Measurements from ENCODE around the gene ATP10B. TPM values are rescaled to one million over a fixed set of nuclear protein-coding genes. Genes with fewer than 3 reads are reported as not detected.

Gene ATP10B
- total RNA-seq, 2 donors from 2014 or later = 1.3 to 2.1 TPM

DNA sequence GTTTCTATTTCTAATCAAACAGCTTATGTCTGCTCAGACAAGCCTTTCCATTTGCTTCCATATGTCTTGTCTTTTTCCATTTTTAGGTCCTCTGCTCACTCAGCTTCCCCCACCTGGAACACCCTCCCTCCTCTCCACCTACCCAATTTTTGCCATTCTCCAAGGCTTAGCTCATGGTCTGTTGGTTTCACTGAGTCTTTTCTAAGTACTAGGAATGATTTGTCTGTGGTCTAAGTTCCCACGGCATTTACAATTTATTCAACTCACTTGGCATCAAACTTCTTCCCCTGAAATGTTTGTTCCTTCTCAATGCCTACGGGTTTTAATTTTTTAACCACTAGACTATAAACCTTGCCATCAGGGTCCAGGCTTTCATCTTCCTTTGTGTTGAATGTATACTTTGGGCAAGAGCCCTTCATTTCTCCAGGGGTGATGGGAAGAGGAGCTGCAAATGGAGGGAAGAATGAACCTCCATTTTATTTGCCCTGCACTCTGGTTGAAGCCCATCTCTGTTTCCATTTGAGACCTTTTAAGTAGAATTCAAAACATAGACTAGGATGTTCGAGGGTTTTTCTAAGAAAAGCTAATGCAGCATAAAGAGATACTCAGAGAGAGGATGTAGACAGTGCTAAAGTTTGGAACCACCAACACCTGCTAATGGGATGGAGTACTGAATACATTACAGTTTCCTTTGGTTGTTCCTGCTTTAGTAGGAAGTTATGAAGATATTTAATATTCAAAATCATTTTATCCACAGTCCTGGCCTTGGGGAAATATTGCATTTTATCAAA lies 326.3 kb downstream of the ATP10B start:
- no peaks in the 10 kb centered on the region for H3K27me3 ChIP-seq
- ATAC-seq = no peak
- no peaks in the 10 kb centered on the region for H3K36me3 ChIP-seq (replicated peaks in 1 of 2; ENCODE audit: insufficient read depth in 1 of 2, low read depth in 2 of 2)
- peaks cover 8% of the 10 kb centered on the region for H3K4me1 ChIP-seq
- WGBS, 2 donors = 62 to 76% methylated on average over 3 of the region's 3 CpGs
- no peak overlapping the region for H3K4me3 ChIP-seq
- TF ChIP-seq, protein P1, sequence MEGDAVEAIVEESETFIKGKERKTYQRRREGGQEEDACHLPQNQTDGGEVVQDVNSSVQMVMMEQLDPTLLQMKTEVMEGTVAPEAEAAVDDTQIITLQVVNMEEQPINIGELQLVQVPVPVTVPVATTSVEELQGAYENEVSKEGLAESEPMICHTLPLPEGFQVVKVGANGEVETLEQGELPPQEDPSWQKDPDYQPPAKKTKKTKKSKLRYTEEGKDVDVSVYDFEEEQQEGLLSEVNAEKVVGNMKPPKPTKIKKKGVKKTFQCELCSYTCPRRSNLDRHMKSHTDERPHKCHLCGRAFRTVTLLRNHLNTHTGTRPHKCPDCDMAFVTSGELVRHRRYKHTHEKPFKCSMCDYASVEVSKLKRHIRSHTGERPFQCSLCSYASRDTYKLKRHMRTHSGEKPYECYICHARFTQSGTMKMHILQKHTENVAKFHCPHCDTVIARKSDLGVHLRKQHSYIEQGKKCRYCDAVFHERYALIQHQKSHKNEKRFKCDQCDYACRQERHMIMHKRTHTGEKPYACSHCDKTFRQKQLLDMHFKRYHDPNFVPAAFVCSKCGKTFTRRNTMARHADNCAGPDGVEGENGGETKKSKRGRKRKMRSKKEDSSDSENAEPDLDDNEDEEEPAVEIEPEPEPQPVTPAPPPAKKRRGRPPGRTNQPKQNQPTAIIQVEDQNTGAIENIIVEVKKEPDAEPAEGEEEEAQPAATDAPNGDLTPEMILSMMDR (IDR thresholded peaks at IDR 0.05) = no peak
- TF ChIP-seq POLR2A (IDR thresholded peaks at IDR 0.05) = no peak
- no peaks in the 10 kb centered on the region for H3K9me3 ChIP-seq
- H3K27ac ChIP-seq = no peak overlapping the region
- no peak for DNase-seq
- intact Hi-C loops (cut with DNase I) = no loop called here

DNA sequence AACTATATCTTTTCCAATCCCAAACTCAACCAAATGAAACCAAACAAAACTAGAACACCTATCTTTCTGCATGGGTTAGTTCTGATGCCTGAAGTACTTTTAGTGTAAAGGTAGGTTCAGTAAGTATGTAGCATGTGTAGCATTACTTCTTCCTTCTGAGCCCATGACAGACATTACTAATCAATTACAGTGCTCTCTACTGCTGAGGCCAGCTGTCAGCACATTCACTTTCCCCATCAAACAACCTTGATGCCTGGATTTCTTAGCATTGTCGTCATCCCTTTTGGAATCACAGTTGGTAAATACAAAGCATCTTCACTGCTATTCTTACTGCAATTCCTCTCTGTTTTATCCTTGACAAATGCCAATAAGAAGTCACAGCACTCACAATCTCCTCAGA lies 327.2 kb downstream of the ATP10B start:
- Histone ChIP-seq H3K4me1 (peaks cover 10% of the 10 kb centered on the region), H3K4me3 (no peak overlapping the region), H3K9me3 (no peaks in the 10 kb centered on the region), H3K36me3 (replicated peaks in 1 of 2; ENCODE audit: insufficient read depth in 1 of 2, low read depth in 2 of 2) (no peaks in the 10 kb centered on the region), H3K27me3 (no peaks in the 10 kb centered on the region), H3K27ac (no peak overlapping the region)
- no peak for ATAC-seq
- intact Hi-C loops (cut with DNase I) = no loop called here
- no peak for DNase-seq
- TF ChIP-seq, protein P1 (IDR thresholded peaks at IDR 0.05) = no peak
- TF ChIP-seq POLR2A (IDR thresholded peaks at IDR 0.05) = no peak
- WGBS, 2 donors = 77% methylated on average over 1 of the region's 1 CpG

DNA sequence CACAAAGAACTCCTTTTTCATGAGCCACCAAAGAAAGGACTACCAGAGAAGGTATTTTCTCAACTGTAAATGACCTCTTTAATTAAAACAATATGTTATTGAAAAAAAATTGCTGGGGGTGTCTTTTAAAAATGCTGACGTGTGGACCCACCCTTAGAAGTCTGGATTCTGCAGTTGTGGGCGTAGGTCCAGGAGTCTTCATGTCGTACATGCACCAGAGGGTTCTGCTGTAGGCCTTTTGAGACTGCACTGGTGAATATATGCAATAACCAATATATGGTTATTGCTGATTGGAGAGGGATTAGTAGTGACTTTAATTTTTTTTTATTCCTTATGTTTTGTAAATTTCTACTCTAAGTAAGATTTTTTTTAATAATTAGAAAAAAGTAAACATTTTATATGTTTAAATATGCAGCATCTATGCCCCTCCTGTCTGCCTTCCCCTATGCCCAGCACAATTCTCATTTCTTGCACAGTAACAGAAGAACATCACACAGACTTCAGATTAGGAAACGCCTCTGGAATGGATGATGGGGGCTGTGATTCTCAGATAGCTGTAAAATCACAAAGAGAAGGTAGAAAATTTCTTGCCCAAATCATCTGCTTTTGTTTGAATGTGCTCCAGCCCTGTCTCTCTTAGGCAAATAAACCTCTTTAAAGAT lies 328.4 kb downstream of the ATP10B start:
- peaks cover 10% of the 10 kb centered on the region for H3K4me1 ChIP-seq
- H3K27ac ChIP-seq = no peak overlapping the region
- DNase-seq (no peak), ATAC-seq (no peak)
- 77 to 81% methylated on average over 4 of the region's 4 CpGs for WGBS, 2 donors
- no peak for TF ChIP-seq POLR2A (IDR thresholded peaks at IDR 0.05)
- TF ChIP-seq, protein P1 (IDR thresholded peaks at IDR 0.05) = no peak
- H3K36me3 ChIP-seq (replicated peaks in 1 of 2; ENCODE audit: insufficient read depth in 1 of 2, low read depth in 2 of 2) = no peaks in the 10 kb centered on the region
- H3K9me3 ChIP-seq = no peaks in the 10 kb centered on the region
- intact Hi-C loops (cut with DNase I) = no loop called here
- H3K4me3 ChIP-seq = no peak overlapping the region
- no peaks in the 10 kb centered on the region for H3K27me3 ChIP-seq

DNA sequence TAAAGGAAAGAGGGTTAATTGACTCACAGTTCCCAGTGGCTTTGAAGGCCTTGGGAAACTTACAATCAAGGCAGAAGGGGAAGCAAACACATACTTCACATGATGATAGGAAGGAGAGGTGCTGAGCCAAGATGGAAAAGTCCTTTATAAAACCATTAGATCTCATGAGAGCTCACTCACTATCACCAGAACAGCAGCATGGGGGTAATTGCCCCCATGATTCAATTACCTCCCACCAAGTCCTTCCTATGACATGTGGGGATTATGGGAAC lies 330.7 kb downstream of the ATP10B start:
- no peak for TF ChIP-seq POLR2A (IDR thresholded peaks at IDR 0.05)
- TF ChIP-seq, protein P1 (IDR thresholded peaks at IDR 0.05) = no peak
- Histone ChIP-seq H3K27ac (no peak overlapping the region), H3K4me3 (no peak overlapping the region), H3K4me1 (peaks cover 10% of the 10 kb centered on the region), H3K27me3 (no peaks in the 10 kb centered on the region), H3K36me3 (replicated peaks in 1 of 2; ENCODE audit: insufficient read depth in 1 of 2, low read depth in 2 of 2) (no peaks in the 10 kb centered on the region), H3K9me3 (no peaks in the 10 kb centered on the region)
- intact Hi-C loops (cut with DNase I) = no loop called here
- ATAC-seq = no peak
- DNase-seq = no peak
